Ecto neural progenitor cell (in vitro differentiated cells): ENCODE data around the gene CAMSAP2.

Source experiments
- DNase-seq: peaks from one replicate; pipeline ENCODE4 v3.0.0-alpha.2; 2018; ENCODE audit warnings: low spot score

The CAMSAP2 gene

DNA sequence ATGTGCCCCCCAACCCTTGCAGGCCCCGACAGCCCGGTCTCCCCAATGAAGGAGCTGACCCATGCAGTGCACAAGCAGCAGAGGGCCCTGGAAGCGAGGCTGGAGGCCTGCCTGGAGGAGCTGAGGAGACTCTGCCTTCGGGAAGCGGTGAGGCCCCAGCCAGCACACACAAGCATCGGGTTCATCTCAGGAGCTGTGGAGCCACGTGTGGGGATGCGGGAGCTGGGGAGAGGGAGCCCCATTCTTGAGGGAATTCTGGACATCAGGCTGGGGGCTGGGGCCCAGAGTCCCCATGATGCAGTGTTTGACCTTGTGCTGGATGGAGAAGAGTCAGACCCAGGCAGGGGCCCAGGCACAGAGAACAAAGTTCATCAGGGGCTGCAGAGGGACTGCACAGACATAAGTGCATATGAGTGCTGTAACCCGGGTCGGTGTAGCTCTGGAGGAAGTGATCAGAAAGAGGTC is 160.8 kb downstream of the CAMSAP2 start:
- no peak for DNase-seq

DNA sequence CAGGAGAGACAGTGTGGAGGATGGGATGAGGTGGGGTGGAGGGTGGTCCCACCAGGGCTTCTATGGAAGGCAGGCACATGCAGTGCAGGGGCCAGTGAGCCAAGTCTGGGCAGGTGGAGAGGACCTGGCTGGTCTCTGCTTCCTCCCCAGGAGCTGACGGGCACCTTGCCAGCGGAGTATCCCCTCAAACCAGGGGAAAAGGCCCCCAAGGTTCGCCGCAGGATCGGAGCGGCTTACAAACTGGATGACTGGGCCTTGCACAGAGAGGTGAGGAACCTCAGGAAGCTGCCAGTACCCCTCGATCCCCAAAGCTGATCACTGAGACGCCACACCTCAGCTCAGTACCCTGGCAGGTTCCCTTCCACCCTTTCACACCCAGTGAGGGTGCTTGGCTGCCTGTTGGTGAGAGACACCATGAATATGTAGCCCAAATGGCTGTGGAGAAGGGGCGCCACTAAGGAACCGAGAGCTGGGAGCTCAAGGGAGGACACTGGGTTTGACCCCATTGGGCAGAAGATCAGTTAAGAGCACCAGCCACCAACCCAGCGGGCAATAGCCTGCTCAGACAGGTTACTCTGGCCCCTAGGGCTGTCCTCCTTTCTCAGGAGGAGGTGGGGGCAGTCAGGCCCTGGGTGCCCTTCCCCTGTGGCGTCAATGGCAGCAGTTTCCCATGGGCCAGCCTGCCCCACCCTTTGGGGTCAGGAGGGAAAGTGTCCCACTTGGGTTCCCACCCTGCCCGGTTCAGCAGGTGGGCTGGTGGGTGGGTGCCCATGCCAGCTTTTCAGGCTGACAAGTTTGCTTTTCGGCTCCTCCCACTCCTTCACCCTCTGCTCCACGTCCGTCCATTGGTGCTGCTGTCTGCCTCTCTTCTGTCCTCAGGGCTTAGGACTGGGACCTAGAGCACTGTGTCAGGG is 161.5 kb downstream of the CAMSAP2 start:
- DNase-seq = no peak

DNA sequence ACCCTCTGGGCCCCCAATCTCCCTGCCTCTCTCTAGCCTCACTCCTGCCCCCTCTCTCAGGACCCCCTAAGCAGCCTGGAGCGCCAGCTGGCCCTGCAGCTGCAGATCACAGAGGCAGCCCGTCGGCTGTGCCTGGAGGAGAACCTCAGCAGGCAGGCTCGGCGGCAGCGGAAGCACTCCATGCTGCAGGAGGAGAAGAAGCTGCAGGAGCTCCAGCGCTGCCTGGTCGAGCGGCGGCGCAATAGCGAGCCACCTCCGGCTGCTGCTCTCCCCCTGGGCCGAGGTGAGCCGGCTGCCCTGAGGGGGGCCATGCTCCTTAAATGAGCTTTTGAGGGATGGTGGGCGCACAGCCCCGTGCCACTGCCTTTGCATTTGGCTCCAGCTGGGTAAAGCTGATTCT is 162.2 kb downstream of the CAMSAP2 start:
- no peak for DNase-seq

DNA sequence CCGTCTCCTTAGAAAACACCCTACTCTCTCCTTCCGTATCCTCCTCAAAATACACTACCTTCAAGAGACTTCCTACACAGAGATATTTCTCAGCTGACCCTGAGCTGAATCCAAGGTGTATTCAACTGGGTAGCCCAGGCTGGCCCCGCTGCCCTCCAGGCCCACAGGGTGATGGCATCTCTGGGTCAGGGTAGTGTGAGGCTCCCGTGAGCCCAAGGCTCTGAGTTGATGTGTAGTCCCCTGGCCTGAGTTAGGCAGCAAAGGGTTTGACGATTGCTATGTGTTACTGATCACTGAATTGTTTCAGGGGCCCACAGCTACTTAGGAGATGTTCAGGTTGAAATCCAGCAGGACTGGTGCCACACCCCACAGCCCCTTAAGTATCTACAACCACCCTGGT is 162.7 kb downstream of the CAMSAP2 start:
- DNase-seq = no peak

DNA sequence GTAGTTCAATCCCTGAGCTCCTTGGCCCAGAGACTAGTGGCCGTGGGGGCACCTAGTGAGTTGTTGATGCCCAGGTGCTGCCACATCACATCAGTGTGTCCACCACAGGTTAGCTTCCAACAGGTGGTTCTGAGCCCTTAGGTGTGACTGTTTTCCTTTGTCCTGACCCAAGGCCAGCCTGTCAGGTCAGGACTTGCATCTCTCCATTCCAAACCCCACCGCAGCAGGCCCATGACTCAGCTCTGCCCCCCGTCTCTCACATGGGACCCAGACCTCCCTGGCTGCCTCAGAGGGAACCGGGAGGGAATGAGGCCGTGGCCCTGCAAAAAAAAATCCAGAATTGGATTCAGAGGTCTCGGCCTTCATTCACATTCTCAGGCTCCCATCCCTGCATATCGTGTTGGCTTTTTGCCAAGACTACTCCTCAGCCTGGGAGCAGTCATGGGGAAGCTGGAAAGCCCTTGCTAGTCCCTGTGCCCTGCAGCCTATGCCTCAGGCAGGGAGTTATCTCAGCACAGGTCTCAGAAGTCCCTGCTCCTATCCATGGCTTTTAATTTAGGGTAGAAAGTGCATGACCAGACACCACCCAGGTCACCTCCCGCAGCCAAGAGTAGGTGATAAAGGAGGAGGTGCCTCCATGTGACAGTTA is 163.2 kb downstream of the CAMSAP2 start:
- no peak for DNase-seq

DNA sequence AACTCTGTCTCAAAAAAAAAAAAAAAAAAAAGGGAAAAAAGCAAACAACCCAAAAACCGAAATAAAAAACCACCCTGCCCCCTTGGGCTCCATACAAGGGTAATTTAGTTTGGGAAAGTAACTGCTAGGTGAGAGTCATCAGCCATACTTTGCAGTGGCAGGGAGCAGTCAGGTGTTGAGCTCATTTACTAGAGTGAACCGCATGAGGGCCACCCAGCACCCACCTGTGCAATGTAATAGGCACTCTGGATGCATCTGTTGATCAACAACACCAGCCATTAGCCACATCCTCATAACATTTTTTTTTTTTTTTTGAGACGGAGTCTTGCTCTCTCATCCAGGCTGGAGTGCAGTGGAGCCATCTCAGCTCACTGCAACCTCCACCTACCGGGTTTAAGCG is 165.1 kb downstream of the CAMSAP2 start:
- no peak for DNase-seq

DNA sequence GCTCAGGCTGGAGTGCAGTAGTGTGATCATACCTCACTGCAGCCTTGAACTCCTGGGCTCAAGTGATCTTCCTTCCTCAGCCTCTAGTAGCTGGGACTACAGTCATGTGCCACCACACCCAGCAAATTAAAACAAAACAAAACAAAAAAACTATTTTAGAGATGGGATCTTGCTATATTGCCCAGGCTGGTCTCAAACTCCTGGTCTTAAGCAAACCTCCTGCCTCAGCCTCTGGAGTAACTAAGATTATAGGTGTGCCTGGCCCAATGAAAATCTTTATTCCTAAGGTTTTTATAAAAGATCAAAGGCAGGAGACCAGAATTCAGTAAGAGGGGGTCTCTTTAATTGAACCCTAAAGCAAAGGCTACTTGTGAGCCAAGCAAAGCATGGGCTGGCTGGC is 166.1 kb downstream of the CAMSAP2 start:
- DNase-seq = no peak

DNA sequence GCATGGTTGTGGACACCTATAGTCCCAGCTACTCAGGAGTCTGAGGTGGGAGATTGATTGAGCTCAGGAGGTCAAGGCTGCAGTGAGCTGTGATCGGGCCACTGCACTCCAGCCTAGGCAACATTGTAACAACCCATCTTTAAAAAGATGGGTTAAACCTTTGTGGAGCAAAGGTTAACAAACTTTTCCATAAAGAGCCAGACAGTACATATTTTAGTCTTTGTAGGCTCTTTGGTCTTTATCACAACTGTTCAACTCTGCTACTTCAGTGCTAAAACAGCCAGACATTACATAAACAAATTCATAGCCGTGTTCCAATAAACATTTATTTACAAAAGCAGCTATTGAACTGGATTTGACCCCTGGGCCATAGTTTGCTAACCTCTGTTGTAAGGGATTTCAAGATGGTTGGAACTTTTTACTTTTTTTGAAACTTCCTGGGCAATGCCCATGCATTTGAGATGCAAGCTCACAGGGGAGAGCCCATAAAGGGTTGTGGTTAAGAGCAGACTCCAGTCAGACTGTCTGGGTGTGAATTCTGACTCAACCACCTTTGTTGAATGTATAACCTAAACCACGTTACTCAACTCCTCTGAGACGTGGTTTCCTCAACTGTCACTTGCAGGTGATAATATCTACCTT is 166.8 kb downstream of the CAMSAP2 start:
- no peak for DNase-seq

DNA sequence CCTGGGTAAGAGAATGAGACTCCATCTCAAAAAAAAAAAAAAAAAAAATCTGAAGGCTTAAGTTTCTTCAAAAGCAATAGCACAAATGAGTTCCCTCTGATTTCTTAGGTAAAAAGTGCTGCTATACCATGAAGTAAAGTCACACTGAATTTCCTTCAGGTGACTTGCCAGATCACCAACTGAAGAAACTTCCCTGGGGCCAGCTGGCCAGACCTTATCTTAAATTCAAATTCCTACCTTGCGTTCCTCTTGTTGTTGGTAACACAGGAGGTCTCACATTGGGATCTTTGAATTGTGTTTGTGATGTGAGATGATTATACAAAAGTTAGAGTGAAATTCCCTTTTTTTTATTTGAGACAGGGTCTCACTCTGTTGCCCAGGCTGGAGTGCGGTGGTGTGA is 167.8 kb downstream of the CAMSAP2 start:
- no peak for DNase-seq

DNA sequence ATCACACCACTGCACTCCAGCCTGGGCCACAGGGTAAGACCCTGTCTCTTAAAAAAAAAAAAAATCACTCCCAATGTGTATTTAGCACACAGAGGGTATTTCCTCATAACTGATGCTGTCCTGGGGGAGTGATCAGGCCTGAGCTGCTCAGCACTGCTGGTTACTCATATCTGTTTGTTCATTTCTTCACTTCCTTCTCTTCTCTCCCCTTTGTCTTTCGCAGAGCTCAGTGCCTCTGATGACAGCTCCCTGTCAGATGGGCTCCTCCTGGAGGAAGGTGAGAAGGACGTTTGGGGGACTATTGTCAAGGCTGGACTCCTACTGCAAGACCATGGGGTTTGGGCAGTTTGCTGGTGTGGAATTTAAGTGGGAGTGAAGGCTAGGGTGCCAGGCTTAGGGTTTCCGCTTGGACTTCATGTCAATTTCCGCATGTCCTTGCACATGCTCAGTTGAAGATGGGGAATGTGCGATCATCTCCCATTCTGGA is 169.0 kb downstream of the CAMSAP2 start:
- DNase-seq = no peak

DNA sequence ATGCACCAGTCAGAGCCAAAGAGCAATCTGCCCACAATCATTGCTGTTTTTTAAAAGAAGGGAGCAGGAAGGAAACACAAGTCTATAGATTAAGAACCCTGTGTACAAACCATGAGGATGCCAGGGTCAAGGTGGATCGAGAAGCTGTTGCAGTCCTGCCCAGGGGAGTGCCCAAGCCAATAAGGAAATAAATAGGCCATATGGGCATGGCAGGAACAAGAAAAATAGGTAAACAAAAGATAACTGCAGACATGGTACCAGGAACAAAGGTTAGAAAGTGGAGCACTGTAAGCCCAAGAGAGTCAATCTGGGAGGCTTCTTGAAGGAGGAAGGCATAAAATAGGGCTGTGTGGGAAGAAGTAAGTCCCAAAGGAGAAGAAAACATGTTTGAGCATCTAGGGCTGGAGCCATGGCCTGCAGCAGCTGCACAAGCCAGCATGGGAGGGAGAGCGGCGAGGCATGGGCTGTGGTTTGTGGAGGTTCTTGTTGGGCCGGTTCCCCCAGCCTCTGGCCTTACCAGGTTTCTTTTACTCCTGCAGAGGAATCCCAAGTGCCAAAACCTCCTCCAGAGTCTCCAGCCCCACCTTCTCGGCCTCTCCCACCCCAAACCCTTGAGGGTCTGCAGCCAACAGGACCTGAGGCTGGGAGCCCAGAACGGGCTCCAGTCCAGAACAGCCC is 169.6 kb downstream of the CAMSAP2 start:
- no peak for DNase-seq

DNA sequence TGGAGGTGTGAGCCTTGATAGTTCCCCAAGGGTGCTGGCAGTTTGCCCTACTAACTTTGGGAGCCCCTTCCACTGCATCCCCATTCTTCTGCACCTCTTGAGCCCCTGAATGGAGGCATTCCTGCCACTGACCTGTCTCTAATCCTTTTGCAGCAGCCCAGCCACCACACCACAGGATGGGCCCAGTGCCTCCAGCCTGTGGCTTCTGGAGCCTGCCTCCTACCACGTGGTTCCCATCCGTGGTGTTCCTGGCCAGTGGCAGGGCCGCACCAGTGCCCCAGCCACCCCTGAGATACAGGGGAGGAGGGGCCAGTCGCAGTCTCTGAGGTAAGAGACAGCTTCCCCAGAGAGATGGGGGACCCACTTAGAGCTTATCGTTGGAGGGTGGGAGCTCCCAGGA is 170.4 kb downstream of the CAMSAP2 start:
- DNase-seq = no peak

DNA sequence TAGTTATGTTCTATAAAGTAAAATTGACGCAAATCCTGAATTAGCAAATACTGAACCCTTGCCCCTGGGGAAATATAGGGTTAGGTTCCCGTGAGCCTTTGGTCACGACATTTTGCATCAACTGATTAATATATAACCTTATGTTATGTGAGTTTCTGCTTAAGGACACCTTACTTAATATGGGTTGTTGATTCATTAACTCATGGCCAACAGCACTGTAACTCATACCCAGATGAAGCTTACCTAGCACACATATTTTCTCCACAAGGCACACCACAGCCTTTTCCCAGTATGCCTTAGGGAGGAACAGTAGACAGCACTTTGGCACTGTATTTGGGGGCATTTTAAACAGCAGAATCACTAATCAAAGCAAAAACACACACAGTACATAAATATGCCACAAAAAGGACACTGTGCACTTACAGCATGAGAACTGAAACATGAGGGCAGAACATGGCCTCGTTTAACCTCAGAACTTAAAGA is 171.1 kb downstream of the CAMSAP2 start:
- no peak for DNase-seq
